ENCODE data around the gene ARHGAP26. TPM values are rescaled to one million over a fixed set of nuclear protein-coding genes. Genes with fewer than 3 reads are reported as not detected.

ARHGAP26 gene
- total RNA-seq, 1 donor from 2014 or later: 15.1 TPM

DNA sequence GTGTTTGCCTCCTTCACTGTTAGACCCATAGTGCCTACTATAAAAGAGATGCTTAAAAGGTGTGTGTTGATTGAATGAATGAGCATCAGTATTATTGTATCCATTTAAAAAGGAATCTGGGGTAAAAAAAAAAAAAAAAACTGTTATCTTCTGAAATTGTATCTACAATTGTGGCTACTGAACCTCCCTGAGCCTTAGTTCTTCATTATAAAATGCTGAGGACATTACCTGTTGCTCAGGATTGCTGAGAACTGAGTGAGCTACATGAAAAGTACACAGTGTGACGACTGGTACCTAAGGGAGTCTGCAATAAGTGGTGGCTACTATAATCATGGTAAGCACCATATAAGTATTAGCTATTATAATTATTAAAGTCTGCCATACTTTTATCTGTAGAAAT is 362.6 kb downstream of the ARHGAP26 start:
- no peaks in the 10 kb centered on the region for H3K27me3 Mint-ChIP-seq (ENCODE audit: low read depth)
- peaks cover 3% of the 10 kb centered on the region for H3K4me1 Mint-ChIP-seq (ENCODE audit: low read depth)
- no peak overlapping the region for H3K27ac Mint-ChIP-seq
- no peaks in the 10 kb centered on the region for H3K9me3 Mint-ChIP-seq
- intact Hi-C loops (cut with micrococcal nuclease): no loop called here
- H3K36me3 Mint-ChIP-seq (ENCODE audit: low read depth): peaks cover 6% of the 10 kb centered on the region
- no peak for DNase-seq (ENCODE audit: low spot score)
- no peak overlapping the region for H3K4me3 Mint-ChIP-seq (ENCODE audit: low read depth)

DNA sequence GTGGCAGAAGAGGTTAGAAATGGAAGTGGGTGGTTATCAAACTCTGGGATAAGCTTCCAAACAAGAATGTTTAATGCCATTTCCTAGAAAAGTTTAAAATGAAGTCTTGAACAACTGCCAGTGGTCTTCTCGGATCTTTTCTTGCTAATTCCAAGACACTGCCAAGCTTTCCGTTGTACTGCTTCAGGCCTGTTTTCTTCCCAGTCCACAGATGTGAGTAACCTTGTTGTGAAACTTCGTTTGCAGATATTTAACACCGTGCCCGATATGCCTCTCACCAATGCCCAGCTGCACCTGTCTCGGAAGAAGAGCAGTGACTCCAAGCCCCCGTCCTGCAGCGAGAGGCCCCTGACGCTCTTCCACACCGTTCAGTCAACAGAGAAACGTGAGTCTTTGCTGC is 363.5 kb downstream of the ARHGAP26 start:
- intact Hi-C loops (cut with micrococcal nuclease): no loop called here
- Mint-ChIP-seq H3K27me3 (ENCODE audit: low read depth) (no peaks in the 10 kb centered on the region), H3K36me3 (ENCODE audit: low read depth) (no peaks in the 10 kb centered on the region), H3K4me1 (ENCODE audit: low read depth) (peaks cover 6% of the 10 kb centered on the region), H3K27ac (no peak overlapping the region), H3K9me3 (no peaks in the 10 kb centered on the region), H3K4me3 (ENCODE audit: low read depth) (no peak overlapping the region)
- DNase-seq (ENCODE audit: low spot score): no peak

DNA sequence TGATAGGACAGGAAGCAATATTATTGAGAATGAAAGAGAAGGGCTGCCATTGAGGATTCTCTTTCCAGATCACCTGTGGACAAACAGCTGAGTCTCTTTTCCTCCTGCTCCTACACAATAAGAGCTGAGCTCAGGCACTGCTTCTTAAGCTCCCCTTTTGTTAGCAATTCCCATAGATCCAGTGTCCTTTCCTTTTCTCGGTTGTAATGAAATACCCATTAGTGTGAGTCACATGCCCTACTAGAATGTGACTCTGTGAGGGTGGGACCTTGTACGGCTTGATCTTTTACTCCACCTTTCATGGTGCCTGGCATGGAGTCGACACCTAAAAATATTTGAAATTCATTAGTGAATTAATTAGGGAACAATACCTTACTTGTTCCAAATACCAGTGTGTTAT is 364.1 kb downstream of the ARHGAP26 start:
- intact Hi-C loops (cut with micrococcal nuclease): no loop called here
- no peak overlapping the region for H3K4me3 Mint-ChIP-seq (ENCODE audit: low read depth)
- H3K27ac Mint-ChIP-seq: no peak overlapping the region
- H3K36me3 Mint-ChIP-seq (ENCODE audit: low read depth): no peaks in the 10 kb centered on the region
- H3K27me3 Mint-ChIP-seq (ENCODE audit: low read depth): no peaks in the 10 kb centered on the region
- no peaks in the 10 kb centered on the region for H3K9me3 Mint-ChIP-seq
- DNase-seq (ENCODE audit: low spot score): no peak
- H3K4me1 Mint-ChIP-seq (ENCODE audit: low read depth): peaks cover 4% of the 10 kb centered on the region

DNA sequence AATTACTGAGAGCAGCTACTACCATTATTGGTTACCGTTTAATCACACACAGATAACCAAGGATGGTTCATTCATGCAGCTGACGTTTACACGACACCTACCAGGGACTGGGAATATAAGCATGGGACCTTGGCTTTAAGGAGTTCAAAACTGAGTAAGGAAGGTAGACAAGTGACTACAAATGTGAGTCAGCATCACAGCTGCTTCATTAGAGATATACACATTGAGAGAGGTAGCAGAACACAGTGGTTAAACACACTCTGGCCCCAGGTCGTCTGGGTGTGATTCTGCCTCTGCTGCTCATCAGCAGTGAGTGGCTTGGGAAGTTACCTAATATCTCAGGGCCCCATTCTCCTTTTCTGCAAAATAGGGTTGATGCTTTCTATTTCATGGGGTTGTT is 364.7 kb downstream of the ARHGAP26 start:
- Mint-ChIP-seq H3K4me1 (ENCODE audit: low read depth) (peaks cover 4% of the 10 kb centered on the region), H3K9me3 (no peaks in the 10 kb centered on the region), H3K36me3 (ENCODE audit: low read depth) (no peaks in the 10 kb centered on the region), H3K27me3 (ENCODE audit: low read depth) (no peaks in the 10 kb centered on the region), H3K27ac (no peak overlapping the region), H3K4me3 (ENCODE audit: low read depth) (no peak overlapping the region)
- intact Hi-C loops (cut with micrococcal nuclease): no loop called here
- DNase-seq (ENCODE audit: low spot score): no peak

DNA sequence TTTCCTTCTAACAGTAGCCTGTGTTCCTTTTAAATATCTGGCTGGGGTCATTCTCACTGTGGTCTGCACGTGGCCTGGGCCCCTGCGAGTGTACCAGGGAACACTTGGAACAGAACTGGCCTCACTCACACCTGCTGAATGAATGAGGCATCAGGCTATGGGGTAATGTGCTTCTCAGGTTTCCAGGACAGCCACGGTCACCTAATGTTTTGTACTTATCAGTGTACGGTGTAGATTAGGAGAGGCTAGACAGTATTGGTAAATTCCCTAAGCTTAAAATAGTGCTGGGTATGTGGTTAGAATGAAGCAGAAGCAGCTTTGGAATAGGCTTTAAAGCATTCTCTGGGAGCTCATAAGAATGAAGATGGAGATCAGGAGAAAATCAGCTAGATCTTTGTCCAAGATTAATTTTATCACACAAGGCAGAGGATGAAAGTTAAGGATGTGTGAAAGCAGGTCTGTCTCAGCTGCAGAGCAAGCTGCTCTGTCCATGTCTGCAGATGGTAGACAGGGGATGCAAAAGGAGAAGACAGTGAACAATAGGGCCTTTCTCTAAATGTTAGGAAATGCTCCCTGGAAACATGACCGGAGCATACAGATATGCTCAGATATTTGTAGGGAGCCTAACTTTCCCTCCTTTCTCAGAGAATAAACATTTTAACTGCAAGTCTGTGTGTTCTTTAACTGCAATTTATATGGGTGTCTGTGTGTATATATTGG is 365.8 kb downstream of the ARHGAP26 start:
- H3K27me3 Mint-ChIP-seq (ENCODE audit: low read depth): no peaks in the 10 kb centered on the region
- no peaks in the 10 kb centered on the region for H3K36me3 Mint-ChIP-seq (ENCODE audit: low read depth)
- H3K4me1 Mint-ChIP-seq (ENCODE audit: low read depth): peaks cover 4% of the 10 kb centered on the region
- no peaks in the 10 kb centered on the region for H3K9me3 Mint-ChIP-seq
- DNase-seq (ENCODE audit: low spot score): no peak
- no peak overlapping the region for H3K4me3 Mint-ChIP-seq (ENCODE audit: low read depth)
- no peak overlapping the region for H3K27ac Mint-ChIP-seq
- intact Hi-C loops (cut with micrococcal nuclease): no loop called here

DNA sequence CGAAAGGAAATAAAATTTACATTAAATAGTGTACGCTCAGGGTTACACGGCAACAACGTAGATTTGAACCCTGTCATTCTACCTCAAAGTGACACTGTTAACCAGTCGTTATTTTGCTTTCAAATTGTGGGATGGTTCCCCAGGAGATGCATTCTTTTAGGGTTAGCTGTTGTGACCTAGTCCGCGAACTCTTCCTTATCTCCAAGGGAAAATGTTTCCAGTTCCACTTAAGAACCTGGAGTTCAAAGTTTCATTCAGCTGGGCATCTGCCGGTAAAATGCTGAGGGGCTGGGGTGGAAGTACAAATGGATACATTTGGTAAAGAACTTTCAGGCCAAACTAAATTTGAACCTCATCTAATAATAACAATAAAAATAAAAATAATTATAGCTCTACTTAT is 368.7 kb downstream of the ARHGAP26 start:
- H3K4me1 Mint-ChIP-seq (ENCODE audit: low read depth): peaks cover 4% of the 10 kb centered on the region
- H3K9me3 Mint-ChIP-seq: no peaks in the 10 kb centered on the region
- H3K4me3 Mint-ChIP-seq (ENCODE audit: low read depth): no peak overlapping the region
- intact Hi-C loops (cut with micrococcal nuclease): no loop called here
- H3K36me3 Mint-ChIP-seq (ENCODE audit: low read depth): no peaks in the 10 kb centered on the region
- DNase-seq (ENCODE audit: low spot score): no peak
- no peak overlapping the region for H3K27ac Mint-ChIP-seq
- no peaks in the 10 kb centered on the region for H3K27me3 Mint-ChIP-seq (ENCODE audit: low read depth)

DNA sequence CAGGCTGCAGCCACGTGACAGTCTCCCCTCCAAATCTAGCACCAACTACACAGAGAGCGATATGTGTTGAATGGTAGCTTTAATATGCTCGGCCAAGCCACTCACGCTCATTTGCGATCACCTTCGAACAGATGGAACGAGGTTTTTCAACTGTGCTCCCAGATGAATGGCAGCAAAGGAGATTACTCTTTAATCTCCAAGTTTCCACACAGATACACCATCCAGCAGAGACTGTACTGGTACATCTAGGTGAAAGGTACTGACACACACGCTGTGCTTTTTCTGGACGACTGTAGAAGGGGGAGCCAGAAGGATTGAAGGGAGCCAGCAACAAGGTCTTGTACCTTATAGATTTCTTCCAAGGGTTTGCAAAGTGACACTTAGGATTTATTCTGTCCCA is 369.4 kb downstream of the ARHGAP26 start:
- no peak for DNase-seq (ENCODE audit: low spot score)
- no peaks in the 10 kb centered on the region for H3K9me3 Mint-ChIP-seq
- no peak overlapping the region for H3K27ac Mint-ChIP-seq
- intact Hi-C loops (cut with micrococcal nuclease): no loop called here
- peaks cover 4% of the 10 kb centered on the region for H3K4me1 Mint-ChIP-seq (ENCODE audit: low read depth)
- H3K36me3 Mint-ChIP-seq (ENCODE audit: low read depth): no peaks in the 10 kb centered on the region
- no peaks in the 10 kb centered on the region for H3K27me3 Mint-ChIP-seq (ENCODE audit: low read depth)
- H3K4me3 Mint-ChIP-seq (ENCODE audit: low read depth): no peak overlapping the region

DNA sequence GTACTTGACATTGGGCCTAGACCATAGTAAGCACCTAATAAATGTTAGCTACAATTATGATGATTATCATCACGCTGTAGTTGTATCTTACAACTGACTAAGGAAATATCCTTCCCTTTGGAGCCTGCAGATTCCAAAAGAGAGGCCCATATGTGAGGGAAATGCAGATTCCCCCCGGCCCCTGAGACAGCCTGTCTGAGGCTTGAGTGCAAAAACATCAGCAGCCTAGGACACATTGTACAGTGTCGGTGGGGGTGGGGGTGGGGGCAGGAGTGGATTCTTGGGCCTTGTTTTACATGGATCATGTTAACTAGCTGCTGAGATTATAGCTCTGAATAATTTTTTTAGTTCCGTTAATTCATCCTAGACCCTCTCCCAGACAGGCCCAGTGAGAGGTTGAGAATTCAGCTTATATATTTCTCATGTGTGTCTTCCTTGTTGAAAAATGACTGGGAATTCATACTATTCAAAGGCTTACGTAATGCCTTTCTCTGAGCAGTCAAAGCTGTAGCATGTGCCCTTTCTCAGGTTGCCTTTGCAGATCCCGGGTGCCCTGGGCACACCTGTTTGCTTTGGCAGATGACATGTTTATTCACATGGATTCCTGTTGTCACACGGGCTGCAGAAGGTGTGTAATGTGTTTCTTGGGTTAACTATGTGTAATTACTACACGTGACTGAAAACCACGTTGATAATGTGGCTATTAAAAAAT is 370.5 kb downstream of the ARHGAP26 start:
- DNase-seq (ENCODE audit: low spot score): no peak
- peaks cover 9% of the 10 kb centered on the region for H3K4me1 Mint-ChIP-seq (ENCODE audit: low read depth)
- intact Hi-C loops (cut with micrococcal nuclease): no loop called here
- H3K4me3 Mint-ChIP-seq (ENCODE audit: low read depth): no peak overlapping the region
- no peak overlapping the region for H3K27ac Mint-ChIP-seq
- no peaks in the 10 kb centered on the region for H3K36me3 Mint-ChIP-seq (ENCODE audit: low read depth)
- no peaks in the 10 kb centered on the region for H3K9me3 Mint-ChIP-seq
- no peaks in the 10 kb centered on the region for H3K27me3 Mint-ChIP-seq (ENCODE audit: low read depth)

DNA sequence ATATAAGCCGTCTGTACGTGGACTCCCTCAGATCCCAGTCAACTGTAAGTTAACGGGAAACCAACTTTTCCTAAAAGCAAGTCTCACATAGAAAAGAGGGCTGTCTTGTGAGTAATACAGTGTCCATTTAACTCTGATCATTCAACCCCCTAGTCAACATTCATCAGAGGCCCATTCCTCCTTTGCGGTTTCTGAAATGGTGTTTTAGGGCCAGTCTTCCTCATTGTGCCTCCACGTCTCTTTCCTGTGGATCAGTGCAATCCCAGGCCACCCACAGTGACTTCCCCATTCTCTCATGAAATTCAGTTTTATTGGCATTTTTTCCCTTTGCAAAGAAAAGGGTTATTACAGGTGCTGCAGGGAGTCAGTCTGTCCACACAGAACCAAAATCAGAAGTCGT is 371.5 kb downstream of the ARHGAP26 start:
- Mint-ChIP-seq H3K27ac (no peak overlapping the region), H3K4me3 (ENCODE audit: low read depth) (no peak overlapping the region), H3K36me3 (ENCODE audit: low read depth) (peaks cover 3% of the 10 kb centered on the region), H3K27me3 (ENCODE audit: low read depth) (no peaks in the 10 kb centered on the region), H3K9me3 (no peaks in the 10 kb centered on the region), H3K4me1 (ENCODE audit: low read depth) (peaks cover 10% of the 10 kb centered on the region)
- intact Hi-C loops (cut with micrococcal nuclease): no loop called here
- no peak for DNase-seq (ENCODE audit: low spot score)

DNA sequence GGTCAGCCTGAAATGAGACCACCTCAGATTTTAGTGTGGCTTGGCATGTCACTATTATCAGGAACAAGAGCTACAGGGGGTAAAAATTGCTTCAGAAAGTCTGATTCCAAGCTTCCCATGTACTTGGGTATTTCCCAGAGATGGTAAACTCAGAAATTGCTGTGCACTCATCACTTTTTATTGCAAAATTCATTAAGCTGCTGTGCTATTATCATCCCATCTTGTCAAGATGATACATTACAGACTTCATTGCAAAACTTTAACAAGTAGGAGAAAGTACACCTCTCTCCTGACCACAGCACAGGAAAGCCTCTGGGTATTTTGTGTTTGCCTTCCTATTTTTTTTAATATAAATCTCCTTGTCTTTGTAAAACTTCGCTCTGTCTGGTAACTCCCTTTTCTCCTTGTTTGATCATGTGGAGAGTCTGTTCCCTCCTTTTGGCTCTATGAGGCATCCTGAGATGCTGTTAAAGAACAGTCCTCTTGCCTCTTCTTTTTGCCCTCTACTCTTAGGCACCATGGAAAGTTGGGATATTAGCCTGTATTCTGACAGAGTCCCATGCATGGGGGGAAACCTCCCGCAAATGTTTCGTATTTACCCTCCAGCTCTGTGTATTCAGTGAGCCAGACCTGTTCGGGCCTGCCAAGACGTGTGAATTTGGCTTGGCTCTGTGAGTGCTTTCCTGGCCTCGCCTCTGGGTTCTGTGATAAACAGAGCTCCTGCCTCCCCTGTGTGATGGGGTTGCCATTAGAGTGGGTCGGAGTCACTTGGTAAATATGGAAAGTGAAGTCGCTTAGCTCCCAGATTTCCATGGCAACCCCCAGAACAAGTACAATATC is 372.6 kb downstream of the ARHGAP26 start:
- Mint-ChIP-seq H3K27me3 (ENCODE audit: low read depth) (no peaks in the 10 kb centered on the region), H3K4me1 (ENCODE audit: low read depth) (peaks cover 10% of the 10 kb centered on the region), H3K4me3 (ENCODE audit: low read depth) (no peak overlapping the region), H3K36me3 (ENCODE audit: low read depth) (peaks cover 9% of the 10 kb centered on the region), H3K9me3 (no peaks in the 10 kb centered on the region), H3K27ac (no peak overlapping the region)
- DNase-seq (ENCODE audit: low spot score): no peak
- intact Hi-C loops (cut with micrococcal nuclease): no loop called here

DNA sequence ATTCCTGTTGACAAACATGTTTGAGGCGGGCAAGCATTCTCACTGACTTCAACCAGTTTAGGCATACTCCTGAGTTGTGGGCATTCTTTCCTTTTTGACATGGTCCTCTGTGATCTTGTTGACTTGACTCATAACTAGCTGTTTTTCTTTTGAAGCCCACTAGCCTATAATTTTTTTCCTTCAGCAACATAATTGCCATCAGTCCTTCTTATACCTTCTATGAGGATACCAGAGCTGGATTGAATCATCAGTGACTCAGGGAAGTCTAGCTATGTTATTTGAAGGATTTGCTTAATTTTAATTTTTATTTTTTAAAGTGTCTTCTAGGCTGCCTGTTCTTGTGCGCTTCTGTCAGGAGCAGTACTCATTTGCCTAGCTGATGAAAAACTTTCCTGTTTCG is 373.8 kb downstream of the ARHGAP26 start:
- intact Hi-C loops (cut with micrococcal nuclease): no loop called here
- Mint-ChIP-seq H3K4me3 (ENCODE audit: low read depth) (no peak overlapping the region), H3K36me3 (ENCODE audit: low read depth) (peaks cover 21% of the 10 kb centered on the region), H3K4me1 (ENCODE audit: low read depth) (peaks cover 5% of the 10 kb centered on the region), H3K27ac (no peak overlapping the region), H3K27me3 (ENCODE audit: low read depth) (no peaks in the 10 kb centered on the region), H3K9me3 (no peaks in the 10 kb centered on the region)
- no peak for DNase-seq (ENCODE audit: low spot score)

DNA sequence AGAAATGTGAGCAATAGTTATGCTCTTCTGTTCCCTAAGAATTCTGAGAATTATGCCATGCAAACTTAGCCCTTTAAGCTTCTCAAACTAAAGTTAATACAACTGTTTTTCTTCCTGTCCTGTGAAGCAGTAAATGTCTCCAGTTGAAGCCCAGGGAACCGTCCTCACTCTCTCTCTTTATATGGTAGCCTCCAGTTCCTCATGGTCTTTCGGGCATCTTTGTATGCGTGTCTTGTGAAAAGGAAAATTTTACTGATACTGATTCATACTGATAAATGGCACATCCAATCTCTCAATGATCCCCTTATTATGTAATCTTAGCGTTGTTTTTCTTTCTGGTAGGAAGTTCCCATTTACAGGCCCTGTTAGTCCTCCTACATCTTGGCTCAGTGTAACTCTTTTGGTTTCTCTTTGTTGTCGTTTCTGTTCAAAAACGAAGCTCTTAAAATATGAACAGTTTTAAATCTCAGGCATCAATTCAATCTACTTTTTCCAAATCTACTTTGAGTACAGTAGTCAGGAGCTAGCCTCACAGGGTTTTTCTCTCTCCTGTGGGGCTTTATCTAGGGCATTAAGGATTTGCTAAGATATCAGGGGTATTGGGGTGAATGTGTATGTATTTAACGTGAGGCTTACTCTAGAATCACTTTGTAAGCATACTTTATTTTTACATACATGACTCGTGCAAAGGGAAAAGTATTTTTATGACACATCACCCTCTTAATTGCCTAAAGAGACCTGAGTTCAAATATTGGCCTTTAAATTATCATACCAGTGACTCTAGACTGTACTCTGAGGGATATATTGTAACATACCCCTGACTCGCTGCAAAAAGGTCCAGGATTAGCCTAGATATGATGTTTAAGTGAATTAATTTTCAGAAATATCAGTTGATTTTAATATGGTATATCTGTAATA is 375.3 kb downstream of the ARHGAP26 start:
- Mint-ChIP-seq H3K27me3 (ENCODE audit: low read depth) (no peaks in the 10 kb centered on the region), H3K4me3 (ENCODE audit: low read depth) (no peak overlapping the region), H3K36me3 (ENCODE audit: low read depth) (peaks cover 26% of the 10 kb centered on the region), H3K9me3 (no peaks in the 10 kb centered on the region), H3K27ac (peak overlapping the region; percentile 1), H3K4me1 (ENCODE audit: low read depth) (peaks cover 5% of the 10 kb centered on the region)
- intact Hi-C loops (cut with micrococcal nuclease): no loop called here
- DNase-seq (ENCODE audit: low spot score): no peak

All from activated T-helper 2 cell treated with anti-CD3 and anti-CD28 coated beads, Interferon-gamma antibody, Interleukin-2, Interleukin-4, amounts not matched to agents 10 μg/mL and 5 μg/mL and 100 μg/mL, durations not matched to agents 14 hours and 24 hours and 36 hours (primary cell).